Activated T-cell treated with anti-CD3 and anti-CD28 coated beads, Interleukin-2, amount 50 U/mL, for 1 hour (primary cell): ENCODE measurements around the gene PATE1.
"Not testable (repeated sequence)": the region's sequence is repeated elsewhere in the genome, so short reads cannot be mapped to it uniquely, and the experiment has no call there.

Experiments
- DNase-seq: peaks from one replicate; pipeline ENCODE4 v3.0.0-alpha.2; 2020

The PATE1 gene, protein sequence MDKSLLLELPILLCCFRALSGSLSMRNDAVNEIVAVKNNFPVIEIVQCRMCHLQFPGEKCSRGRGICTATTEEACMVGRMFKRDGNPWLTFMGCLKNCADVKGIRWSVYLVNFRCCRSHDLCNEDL

DNA sequence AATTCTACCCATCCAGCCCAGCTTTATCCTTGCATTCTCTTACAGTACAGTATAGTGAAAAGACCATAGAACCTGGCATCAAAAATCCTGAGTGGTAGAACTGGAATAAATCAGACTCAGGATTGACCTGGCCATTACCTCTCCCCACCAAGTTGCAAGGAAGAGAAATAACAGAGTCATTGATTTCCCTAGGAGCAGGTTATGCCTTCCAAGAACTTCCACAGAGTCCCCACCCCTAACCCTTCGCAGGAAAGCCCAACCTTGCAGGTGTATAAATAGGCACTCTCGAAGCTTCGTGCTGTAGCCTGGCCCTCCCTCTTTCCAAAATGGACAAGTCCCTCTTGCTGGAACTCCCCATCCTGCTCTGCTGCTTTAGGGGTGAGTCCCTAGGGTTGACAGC is at the start of gene PATE1:
Gene PATE1 (plus strand): TSS at position 301 of the 400 bp plus-strand sequence. CDS start 26 bp downstream, at position 327.
- DNase-seq: no peak

DNA sequence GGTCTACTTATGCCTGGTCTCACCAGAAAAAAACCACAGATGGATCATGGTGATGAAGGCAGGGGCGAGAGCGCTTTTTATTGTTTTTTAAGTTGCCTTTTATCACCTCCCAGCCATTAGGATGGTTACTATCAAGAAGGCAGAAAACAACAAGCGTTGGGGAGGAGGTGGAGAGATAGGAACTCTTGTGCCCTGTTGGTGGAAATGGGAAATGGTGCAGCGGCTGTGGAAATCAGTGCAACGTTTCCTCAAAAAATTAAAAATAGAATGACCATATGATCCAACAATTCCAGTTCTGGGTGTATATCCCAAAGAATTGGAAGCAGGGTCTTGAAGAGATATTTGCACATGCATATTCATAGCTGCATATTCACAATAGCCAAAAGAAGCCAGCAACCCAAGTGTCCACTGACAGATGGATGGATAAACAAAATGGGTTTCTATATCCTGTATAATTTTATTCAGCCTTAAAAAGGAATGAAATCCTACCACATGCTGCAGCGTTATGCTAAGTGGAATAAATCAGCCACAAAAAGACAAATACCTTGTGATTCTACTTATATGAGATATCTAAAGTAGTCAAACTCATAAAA is 45.0 kb upstream of the PATE1 start:
- DNase-seq: no peak

DNA sequence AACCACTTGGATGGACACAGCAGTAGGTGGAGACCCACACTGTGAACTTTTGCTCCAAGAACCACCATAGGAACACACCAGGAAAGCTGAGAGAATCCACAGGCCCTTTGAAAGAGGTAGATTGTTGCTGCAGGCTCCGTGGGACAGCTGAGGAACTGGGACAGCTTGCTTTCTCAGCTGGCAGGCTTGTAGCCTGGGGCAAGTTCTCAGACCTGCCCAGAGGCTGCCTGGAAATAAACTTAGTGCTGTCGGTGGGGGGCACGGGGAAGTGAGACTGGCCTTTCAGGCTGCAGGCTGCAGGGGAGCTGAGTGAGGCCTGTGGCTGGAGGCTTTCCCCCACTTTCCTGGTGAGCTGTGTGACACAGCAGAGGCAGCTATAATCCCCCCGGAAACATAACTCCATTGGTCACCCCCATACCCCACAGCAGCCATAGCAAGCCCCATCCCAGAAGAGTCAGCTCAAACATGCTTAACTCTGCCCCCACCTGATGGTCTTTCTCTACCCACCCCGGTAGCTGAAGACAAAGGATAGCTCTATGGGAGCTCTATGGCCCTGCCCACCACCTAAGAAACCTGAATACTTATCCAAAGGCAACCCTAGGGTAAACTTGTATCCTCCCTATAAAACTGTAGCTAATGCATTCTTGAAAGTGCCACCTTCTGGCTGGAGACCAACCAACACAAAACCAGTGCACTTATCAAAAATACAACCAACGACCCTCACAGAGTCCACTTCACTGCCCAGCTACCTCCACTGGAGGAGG is 44.0 kb upstream of the PATE1 start:
- no peak for DNase-seq

DNA sequence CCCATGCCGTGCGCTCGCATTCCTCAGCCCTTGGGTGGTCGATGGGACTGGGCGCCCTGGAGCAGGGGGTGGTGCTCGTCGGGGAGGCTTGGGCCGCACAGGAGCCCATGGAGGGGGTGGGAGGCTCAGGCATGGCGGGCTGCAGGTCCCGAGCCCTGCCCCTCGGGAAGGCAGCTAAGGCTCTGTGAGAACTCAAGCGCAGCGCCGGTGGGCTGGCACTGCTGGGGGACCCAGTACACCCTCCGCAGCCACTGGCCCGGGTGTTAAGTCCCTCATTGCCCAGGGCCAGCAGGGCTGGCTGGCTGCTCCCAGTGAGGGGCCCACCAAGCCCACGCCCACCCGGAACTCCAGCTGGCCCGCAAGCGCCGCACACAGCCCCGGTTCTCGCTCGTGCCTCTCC is 41.4 kb upstream of the PATE1 start:
- DNase-seq: not testable (repeated sequence)

DNA sequence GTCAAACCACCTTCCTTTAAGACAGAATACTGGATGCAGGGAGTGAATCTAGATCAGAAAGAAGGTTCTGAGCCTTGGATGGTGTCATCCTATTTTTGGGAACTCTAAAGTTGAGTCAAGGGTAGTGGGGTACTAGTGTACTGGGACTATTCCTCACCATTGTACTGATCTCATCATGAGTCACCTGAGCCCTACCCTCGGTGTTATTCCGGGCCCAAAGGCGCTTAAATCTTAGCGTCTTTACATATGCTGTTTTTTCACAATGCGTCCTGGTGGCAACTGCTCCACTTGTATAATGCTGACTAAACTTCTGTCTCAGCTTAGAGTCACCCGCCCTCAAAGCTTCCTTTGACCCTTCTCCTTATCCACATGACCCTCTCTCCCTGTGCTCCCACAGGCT is 25.3 kb upstream of the PATE1 start:
- no peak for DNase-seq

DNA sequence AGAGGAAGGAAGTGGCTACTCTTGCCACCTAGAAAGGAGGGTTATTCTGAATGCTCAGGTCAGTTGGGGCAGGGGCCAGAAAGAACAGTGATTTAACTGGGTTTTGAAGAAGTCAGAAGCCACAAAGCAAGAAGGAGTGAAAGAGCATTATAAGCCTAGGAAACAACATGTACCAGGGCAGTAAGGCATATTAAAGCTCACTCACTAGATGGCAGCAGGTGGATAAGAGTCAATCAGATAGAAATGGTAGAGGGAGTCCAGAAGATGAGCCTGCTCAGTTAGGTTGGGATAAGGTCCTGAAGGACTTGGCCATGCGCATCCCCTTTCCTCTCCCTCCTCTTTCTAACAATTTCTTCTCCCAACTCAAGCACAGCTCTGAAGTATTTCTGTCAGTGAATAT is 22.0 kb upstream of the PATE1 start:
- no peak for DNase-seq

DNA sequence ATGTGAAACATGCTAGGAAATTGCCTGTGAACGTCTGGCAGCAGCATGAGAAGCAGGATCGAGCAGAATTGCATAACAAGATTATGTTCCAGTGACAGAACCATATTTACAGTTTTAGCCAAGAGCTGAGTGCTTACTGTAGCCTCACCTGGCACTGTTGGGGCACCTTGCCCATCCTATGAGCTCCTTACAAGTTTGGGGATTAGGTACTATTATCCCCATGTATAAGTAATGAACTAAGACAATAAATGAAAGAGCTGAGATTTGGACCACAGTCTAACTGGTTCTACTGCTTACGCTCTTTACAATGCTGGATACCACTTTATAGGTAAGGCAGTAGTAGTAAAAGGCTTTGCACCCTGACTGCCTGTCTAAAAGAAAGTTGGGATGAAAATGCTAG is 17.1 kb upstream of the PATE1 start:
- DNase-seq: no peak

DNA sequence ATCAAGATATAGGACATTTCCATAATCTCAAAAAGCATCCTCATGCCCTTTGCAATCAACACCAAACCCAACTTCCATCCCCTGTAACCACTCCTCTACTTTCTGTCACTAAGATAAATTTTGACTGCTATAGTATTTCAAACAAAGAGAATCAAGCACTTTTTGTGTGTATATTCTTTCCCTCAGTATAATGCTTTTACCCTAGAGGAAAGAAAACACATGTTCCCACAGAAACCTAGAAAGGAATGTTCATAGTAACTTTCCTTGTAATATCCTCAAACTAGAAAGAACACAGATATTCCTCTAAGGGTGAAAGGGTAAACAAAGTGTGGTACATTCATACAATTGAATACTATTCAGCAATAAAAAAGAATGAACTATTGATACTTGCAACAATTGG is 5.5 kb upstream of the PATE1 start:
- no peak for DNase-seq

DNA sequence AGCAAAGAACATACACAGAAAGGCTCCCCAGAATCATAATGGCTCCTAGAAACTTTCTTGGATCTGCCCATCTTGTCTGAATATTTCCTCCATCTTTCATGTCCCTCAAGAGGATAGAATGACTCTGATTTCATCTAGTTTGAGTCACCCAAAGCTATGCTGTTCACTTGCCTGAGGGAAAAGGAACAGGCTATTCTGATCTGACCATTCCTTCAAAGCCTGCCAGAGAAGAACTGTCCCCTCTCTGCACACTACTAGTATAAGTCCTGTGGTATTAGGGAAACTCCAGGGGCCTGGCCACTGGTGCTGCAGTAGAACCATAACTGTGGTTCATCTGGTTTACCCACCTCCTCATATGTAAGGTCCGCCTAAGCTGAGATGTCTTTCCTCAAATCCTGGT is 2.4 kb upstream of the PATE1 start:
- no peak for DNase-seq

DNA sequence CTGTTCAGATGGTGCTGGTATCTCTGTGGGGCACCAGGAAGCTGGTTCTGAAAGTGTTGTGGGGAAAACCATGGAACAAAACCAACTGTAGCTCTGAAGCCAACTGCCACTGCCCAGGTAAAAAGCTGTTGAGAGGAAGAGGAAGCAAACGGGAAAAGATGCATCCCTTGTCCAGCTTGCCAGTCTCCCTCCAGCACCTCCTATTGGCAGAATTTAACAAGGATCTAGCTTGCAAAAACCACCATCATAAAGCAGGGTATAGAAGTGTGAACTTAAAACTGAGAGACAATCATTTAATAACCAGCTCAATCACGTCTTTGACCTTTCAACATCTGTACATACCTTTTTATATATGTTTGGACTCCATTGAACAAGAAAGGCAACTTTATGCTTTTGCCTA is 4.5 kb downstream of the PATE1 start:
- no peak for DNase-seq

DNA sequence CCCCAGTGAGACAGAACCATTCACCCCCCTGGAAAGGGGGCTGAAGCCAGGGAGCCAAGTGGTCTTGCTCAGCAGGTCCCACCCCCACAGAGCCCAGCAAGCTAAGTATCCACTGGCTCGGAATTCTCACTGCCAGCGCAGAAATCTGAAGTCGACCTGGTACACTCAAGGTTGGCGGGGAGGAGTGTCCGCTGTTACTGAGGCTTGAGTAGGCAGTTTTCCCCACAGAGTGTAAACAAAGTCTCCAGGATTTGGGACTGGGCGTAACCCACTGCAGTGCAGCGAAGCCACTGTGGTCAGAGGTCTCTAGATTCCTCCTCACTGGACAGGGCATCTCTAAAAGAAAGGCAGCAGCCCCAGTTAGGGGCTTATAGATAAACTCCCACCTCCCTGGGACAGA is 10.0 kb downstream of the PATE1 start:
- no peak for DNase-seq

DNA sequence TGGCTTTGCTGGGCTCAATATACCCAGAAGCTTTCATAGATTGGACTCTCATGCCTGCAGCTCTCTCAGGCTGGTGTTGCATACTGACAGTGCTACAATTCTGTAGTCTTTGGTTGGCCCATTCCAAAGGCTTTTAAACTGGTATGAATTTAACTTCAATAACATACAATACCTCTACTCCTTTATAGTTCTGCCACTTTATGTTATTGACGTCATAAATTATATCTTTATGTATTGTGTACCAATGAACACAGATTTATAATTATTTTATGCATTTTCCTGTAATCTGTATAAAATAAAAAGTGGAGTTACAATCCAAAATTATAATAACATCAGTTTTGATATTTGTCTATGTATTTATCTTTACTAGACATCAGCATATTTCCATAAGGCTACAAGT is 16.4 kb downstream of the PATE1 start:
- DNase-seq: no peak

DNA sequence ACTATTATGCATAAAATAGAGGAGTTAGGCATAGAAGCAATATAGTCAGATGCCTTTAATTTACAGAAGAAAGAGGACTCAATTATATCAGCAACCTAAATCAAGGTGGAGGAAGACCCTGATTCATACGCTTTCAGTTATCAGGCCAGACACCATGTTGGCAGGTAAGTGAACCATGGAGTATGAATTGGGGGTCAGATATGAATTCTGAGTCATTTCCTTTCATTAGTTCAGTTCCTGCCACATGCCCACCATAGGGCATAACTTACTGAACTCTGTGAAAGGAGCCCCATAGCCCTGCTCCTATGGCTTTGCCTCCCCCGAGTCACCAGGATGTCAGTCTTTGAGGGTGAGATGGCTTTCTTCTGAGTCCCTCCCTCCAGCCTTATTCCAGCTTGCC is 17.4 kb downstream of the PATE1 start:
- DNase-seq: no peak

DNA sequence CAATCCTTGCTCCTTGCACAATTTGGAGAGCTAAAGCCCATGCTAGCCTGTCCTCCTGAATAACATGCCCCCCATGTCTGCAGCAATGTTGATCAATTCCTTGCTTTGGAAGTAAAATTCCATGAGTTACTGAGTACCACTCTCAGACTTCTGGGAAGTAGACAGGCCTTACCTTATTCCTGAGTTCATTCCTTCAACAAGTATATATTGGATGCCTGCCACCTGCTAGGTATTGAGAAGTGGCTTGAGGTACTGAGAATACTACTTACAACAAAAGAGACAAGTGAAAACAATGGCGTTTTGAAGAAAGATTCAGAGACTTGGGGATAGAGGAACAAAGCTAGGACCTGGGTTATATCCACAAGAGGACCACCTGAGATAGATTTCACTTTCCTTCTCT is 20.2 kb downstream of the PATE1 start:
- no peak for DNase-seq

DNA sequence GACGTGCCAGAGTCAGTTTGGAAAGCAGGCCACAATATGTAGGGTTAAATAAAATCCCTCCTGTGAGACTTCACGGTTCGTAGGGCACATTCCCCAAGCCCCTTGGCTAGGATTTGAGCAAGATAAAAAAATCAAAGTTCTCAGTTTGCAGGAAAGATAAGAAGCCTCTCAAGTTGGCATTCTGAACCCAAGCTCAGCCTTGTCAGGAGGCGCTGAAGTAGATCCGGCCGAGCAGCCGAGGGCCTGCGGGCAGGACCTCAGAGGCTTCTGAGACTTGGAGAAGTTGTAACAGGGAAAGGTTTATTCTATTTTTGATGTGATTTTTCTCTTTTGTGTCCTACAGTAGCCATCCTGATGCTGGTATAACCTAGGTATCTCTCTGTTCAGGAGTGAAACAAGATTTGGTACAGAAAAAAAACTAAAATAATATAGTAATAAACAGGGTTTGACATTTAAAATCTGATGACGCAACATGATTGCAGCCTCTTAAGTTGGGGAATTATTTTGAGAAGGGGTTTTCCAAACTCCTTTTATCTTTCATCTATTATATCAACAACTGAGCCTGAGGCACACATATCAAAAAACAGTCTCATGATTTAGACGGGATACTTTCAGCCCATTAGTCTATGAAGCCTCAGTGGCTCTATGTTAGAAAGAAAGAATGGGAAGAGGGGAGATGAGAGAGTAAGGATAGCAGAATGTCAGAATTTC is 22.4 kb downstream of the PATE1 start:
- DNase-seq: no peak

DNA sequence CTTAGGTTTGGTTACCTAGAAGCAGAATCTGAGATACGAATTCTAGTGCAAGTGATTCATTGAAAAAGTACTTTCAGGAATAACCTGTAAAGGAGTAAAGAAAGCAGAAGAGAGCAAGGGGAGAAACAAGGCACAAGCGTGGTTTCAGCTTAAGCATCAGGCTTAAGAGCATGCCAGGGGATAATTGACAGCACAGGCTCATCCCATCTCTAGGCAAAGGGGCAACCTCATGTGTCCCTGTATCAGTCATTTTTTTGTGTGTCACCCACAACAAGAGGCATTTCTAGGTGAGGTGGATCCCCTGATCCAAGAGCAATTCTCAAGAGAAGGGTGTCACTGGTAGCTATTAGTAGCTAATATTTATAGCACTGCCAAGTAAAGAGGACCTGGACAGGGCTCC is 24.5 kb downstream of the PATE1 start:
- DNase-seq: no peak

DNA sequence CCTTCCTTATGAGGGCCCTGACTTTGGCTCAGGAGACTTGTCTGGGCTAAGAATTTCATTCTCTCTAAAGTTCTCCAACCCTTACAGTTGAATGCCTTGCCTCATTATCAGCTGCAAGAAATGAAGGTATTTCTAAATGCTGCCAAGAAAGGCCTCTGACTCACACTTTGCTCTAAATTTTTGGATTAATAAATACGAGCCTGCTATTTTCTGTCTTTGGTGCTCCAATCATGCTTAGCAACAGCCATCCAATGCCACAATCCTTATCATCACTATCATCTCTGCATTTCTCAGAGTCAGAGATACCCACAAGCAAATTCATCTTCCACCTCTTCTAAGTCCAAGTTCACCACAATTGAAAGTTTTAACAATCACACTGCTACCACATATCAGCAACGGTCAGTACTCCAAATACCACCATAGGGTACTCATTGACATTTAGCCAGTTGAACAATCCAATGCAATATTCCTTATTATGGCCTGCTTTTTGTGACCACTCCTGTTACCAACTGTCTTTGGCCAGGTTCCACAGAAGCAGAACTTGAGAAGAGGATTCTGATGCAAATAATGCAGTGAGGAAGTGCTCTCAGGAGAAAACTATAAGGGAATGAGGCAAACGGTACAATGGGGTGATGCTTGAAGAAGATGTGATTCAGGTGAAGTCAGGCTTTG is 26.9 kb downstream of the PATE1 start:
- DNase-seq: no peak

DNA sequence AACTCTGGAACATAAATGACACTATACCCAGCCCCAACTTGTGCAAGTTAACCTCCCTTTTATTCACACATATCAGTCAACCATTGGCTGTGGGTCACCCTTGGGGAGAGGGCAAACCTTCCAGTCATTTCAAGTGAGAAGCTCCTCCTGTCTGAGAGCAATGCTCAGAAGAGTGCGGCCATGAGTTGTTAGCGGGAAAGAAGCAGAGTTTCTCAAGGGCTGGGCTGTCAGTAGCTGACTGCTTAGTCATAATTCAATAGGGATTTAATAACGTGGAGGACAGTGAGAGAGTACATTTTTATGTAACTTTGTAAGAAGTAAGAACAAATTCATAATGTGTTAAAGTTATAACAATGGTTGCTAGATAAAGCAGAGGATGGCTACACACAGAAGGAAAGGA is 27.4 kb downstream of the PATE1 start:
- DNase-seq: no peak

DNA sequence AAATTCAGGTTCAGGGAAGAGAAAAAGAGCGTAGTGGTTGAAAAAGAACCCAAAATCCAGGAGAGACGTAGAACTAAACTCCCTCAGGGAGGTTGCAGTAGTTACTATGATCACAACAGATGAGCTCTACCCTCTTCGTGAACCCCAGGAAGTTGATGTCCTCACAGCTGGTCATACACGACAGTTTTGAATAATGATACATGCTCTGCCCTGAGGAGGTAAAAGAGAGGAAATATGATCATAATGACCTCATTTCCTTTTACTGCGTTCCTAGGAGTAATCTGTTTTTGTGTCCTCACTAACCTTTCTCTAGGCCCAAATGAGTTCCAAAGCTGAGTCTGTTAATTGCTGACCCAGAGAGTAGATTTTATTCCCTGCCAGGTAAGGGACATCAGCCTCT is 31.2 kb downstream of the PATE1 start:
- DNase-seq: no peak

DNA sequence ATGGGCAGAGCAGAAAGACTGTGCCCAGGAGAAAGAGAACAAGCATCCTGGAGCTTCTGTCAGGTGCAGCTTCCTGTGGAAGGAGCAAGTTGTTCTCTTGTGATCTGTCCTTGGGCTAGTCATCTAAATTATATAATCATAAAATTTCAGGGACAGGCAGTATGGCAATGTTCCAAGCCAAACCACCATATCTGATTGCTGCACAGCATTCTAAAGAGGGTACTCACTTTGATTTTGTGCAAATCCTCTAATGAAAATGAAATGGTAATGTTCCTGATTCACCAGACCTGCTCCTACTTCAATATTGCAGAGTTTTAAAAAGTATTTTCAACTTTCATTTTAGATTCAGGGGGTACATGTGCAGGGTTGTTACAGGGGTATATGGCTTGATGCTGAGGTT is 32.6 kb downstream of the PATE1 start, which contains the start of gene PATE2:
Gene PATE2 (minus strand): TSS at position 101 of the 400 bp plus-strand sequence. CDS start 55 bp downstream, at position 46.
- DNase-seq: no peak

DNA sequence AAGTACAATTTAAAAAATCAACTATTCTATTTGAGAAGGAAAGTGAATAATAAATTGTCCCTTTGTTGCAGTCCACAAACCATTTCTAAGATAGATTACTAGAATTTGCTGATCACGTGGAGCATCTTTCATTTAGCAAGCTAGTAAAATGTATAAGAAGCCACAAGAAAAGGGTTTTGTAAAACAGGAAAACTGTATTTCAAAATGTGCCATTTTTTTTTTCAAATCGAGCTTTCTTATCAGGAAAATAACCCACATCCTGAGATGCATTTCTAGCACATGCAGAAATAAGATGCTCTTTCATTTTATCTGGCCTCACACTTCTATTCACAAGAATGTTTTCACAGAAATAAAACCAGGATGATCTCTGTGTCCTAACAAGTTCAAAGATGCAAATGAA is 38.6 kb downstream of the PATE1 start:
- no peak for DNase-seq

DNA sequence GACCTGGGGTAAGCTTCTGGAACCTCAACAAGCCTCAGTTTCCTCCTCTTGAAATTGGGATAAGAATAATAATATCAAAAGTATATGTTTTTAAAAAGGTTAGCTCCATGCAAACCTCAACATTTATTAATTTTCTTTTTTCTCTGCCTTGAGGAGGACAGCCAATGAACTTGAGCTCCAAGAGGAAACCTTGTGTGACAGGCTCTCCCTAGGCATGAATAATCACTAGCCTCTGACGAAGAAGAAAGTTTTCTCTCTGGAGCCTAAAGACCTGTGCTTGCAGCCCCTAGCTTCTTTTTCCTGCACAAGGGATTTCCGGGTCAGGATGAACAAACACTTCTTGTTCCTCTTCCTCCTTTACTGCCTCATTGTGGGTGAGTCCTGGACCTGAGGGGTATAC is 41.7 kb downstream of the PATE1 start, which contains the start of gene PATE3:
Gene PATE3 (plus strand): TSS at position 301 of the 400 bp plus-strand sequence. CDS start 25 bp downstream, at position 326.
- DNase-seq: no peak

DNA sequence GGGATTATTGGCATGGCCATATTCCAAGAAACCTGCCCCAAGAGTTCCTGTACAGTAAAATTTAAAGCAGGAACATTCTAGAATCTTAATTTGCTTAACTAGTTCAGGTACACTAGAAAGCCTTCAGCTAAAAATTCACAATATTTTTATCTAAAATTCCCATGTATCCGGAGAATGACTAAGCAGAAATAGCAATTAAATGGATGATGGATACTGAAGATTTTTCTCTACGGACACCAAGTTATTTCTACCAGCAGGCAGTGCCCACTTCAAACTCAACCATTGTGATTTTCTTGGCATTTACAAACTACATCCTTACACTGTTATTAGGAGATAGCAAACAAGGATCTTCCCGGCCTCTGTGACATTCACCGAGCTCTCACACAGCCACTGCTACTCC is 44.7 kb downstream of the PATE1 start:
- DNase-seq: no peak
